Activated CD4-positive, alpha-beta T cell treated with anti-CD3 and anti-CD28 coated beads, Interleukin-2, amount 10 ng/mL, durations not matched to agents 24 days and 14 days (primary cell): ENCODE results near the gene UMPS. TPM values are rescaled to one million over a fixed set of nuclear protein-coding genes. Genes with fewer than 3 reads are reported as not detected.
"Not testable (repeated sequence)": the region's sequence is repeated elsewhere in the genome, so short reads cannot be mapped to it uniquely, and the experiment has no call there.

Experiments used
- DNase-seq: peaks from one replicate; pipeline ENCODE4 v3.0.0; 2022
- H3K27ac Mint-ChIP-seq: one replicate; pipeline ENCODE4 v1.8.0; 2022; ENCODE audit warnings: mild to moderate bottlenecking, mixed read lengths
- H3K27me3 Mint-ChIP-seq: one replicate; pipeline ENCODE4 v1.8.0; 2022; ENCODE audit warnings: mixed read lengths
- H3K36me3 Mint-ChIP-seq: one replicate; pipeline ENCODE4 v1.8.0; 2022; ENCODE audit warnings: low read depth, mild to moderate bottlenecking, mixed read lengths
- H3K4me1 Mint-ChIP-seq: one replicate; pipeline ENCODE4 v1.8.0; 2021; ENCODE audit warnings: mixed read lengths
- H3K4me3 Mint-ChIP-seq: one replicate; pipeline ENCODE4 v1.8.0; 2022; ENCODE audit warnings: mild to moderate bottlenecking, moderate library complexity, mixed read lengths
- H3K9me3 Mint-ChIP-seq: one replicate; pipeline ENCODE4 v1.8.0; 2021; ENCODE audit warnings: mixed read lengths
- intact Hi-C: fragments of 100-400 bp; cut with micrococcal nuclease; formaldehyde crosslinking; loops from one replicate; pipeline ENCODE4 v1.15.1; 2023
- total RNA-seq: library from RNA; stranded (reverse); gene quantifications from 2 replicates; pipeline ENCODE4 v1.2.3, GENCODE V29; 2022

UMPS gene
- total RNA-seq, 1 donor from 2014 or later, result 54.5 TPM

- intact Hi-C loops, result no loop called here
- H3K27ac Mint-ChIP-seq, result no peak overlapping the region
- no peaks in the 10 kb centered on the region for H3K36me3 Mint-ChIP-seq
Measured at GRCh38 chr3:124781476-124782376, 51.5 kb downstream of the UMPS start.

GRCh38 chr3:124782377-124782712 is 52.1 kb downstream of the UMPS start:
- DNase-seq, H3K4me3 Mint-ChIP-seq, H3K9me3 Mint-ChIP-seq, intact Hi-C loops, H3K36me3 Mint-ChIP-seq, H3K27me3 Mint-ChIP-seq, H3K27ac Mint-ChIP-seq: not testable (repeated sequence)
- H3K4me1 Mint-ChIP-seq, result peaks cover 20% of the 10 kb centered on the region

More at GRCh38 chr3:124781476-124782376, 51.5 kb downstream of the UMPS start:
- H3K4me3 Mint-ChIP-seq, result no peak overlapping the region
- DNase-seq, result no peak
- peaks cover 16% of the 10 kb centered on the region for H3K4me1 Mint-ChIP-seq
- H3K27me3 Mint-ChIP-seq, result peaks cover 3% of the 10 kb centered on the region
- no peaks in the 10 kb centered on the region for H3K9me3 Mint-ChIP-seq

GRCh38 chr3:124783696-124784095 is 53.4 kb downstream of the UMPS start:
- Mint-ChIP-seq H3K36me3 (no peaks in the 10 kb centered on the region), H3K9me3 (no peaks in the 10 kb centered on the region), H3K4me3 (no peak overlapping the region), H3K27me3 (peaks cover 3% of the 10 kb centered on the region), H3K27ac (no peak overlapping the region), H3K4me1 (peaks cover 22% of the 10 kb centered on the region)
- no peak for DNase-seq
- intact Hi-C loops, result no loop called here

- no peak for DNase-seq
- H3K4me1 Mint-ChIP-seq, result peaks cover 22% of the 10 kb centered on the region
- peaks cover 3% of the 10 kb centered on the region for H3K27me3 Mint-ChIP-seq
- no peak overlapping the region for H3K27ac Mint-ChIP-seq
- no peaks in the 10 kb centered on the region for H3K36me3 Mint-ChIP-seq
- H3K9me3 Mint-ChIP-seq, result no peaks in the 10 kb centered on the region
- H3K4me3 Mint-ChIP-seq, result no peak overlapping the region
- intact Hi-C loops, result loop anchor here (5.0 kb wide), 1 partner anchor 102 kb away; the partner anchor contains the start of gene ITGB5
Measured at GRCh38 chr3:124784686-124785382, 54.6 kb downstream of the UMPS start.

GRCh38 chr3:124785973-124786372 is 55.7 kb downstream of the UMPS start:
- Mint-ChIP-seq H3K36me3 (no peaks in the 10 kb centered on the region), H3K9me3 (no peaks in the 10 kb centered on the region), H3K27me3 (peaks cover 3% of the 10 kb centered on the region), H3K27ac (no peak overlapping the region), H3K4me1 (peaks cover 16% of the 10 kb centered on the region), H3K4me3 (no peak overlapping the region)
- no peak for DNase-seq
- intact Hi-C loops, result loop anchor here (5.0 kb wide), 1 partner anchor 101 kb away; the partner anchor contains the start of gene ITGB5

GRCh38 chr3:124786511-124787241 is 56.4 kb downstream of the UMPS start:
- H3K36me3 Mint-ChIP-seq, result no peaks in the 10 kb centered on the region
- H3K27me3 Mint-ChIP-seq, result peaks cover 1% of the 10 kb centered on the region
- no peak overlapping the region for H3K4me3 Mint-ChIP-seq
- H3K4me1 Mint-ChIP-seq, result peaks cover 13% of the 10 kb centered on the region
- H3K9me3 Mint-ChIP-seq, result no peaks in the 10 kb centered on the region
- H3K27ac Mint-ChIP-seq, result peak overlapping the region; percentile 34
- intact Hi-C loops, result loop anchor here (5.0 kb wide), 1 partner anchor 101 kb away; the partner anchor contains the start of gene ITGB5
- DNase-seq, result no peak

GRCh38 chr3:124787476-124788195 is 57.4 kb downstream of the UMPS start:
- Mint-ChIP-seq H3K4me3 (no peak overlapping the region), H3K27me3 (peaks cover 4% of the 10 kb centered on the region)

GRCh38 chr3:124788254-124788745 is 58.0 kb downstream of the UMPS start:
- Mint-ChIP-seq H3K27me3 (peaks cover 8% of the 10 kb centered on the region), H3K27ac (no peak overlapping the region), H3K9me3 (no peaks in the 10 kb centered on the region), H3K4me1 (peaks cover 15% of the 10 kb centered on the region), H3K36me3 (no peaks in the 10 kb centered on the region), H3K4me3 (no peak overlapping the region)
- DNase-seq, result no peak
- intact Hi-C loops, result loop anchor here (5.0 kb wide), 1 partner anchor 99 kb away; the partner anchor contains the start of gene ITGB5

More at GRCh38 chr3:124787476-124788195, 57.4 kb downstream of the UMPS start:
- Mint-ChIP-seq H3K27ac (no peak overlapping the region), H3K4me1 (peaks cover 15% of the 10 kb centered on the region), H3K9me3 (no peaks in the 10 kb centered on the region), H3K36me3 (no peaks in the 10 kb centered on the region)
- intact Hi-C loops, result loop anchor here (5.0 kb wide), 1 partner anchor 100 kb away; the partner anchor contains the start of gene ITGB5
- no peak for DNase-seq

GRCh38 chr3:124789103-124789502 is 58.9 kb downstream of the UMPS start:
- peaks cover 15% of the 10 kb centered on the region for H3K4me1 Mint-ChIP-seq
- H3K4me3 Mint-ChIP-seq, H3K27me3 Mint-ChIP-seq, DNase-seq, H3K9me3 Mint-ChIP-seq, H3K36me3 Mint-ChIP-seq, H3K27ac Mint-ChIP-seq: not testable (repeated sequence)
- intact Hi-C loops, result loop anchor here (5.0 kb wide), 1 partner anchor 98 kb away; the partner anchor contains the start of gene ITGB5

- Mint-ChIP-seq H3K4me1 (peaks cover 13% of the 10 kb centered on the region), H3K27ac (no peak overlapping the region), H3K36me3 (no peaks in the 10 kb centered on the region), H3K27me3 (peaks cover 8% of the 10 kb centered on the region), H3K4me3 (no peak overlapping the region), H3K9me3 (no peaks in the 10 kb centered on the region)
- no peak for DNase-seq
- intact Hi-C loops, result no loop called here
Measured at GRCh38 chr3:124791142-124791541, 60.9 kb downstream of the UMPS start.

GRCh38 chr3:124791639-124792151 is 61.4 kb downstream of the UMPS start:
- DNase-seq, result no peak
- no peaks in the 10 kb centered on the region for H3K9me3 Mint-ChIP-seq
- H3K27me3 Mint-ChIP-seq, result peaks cover 8% of the 10 kb centered on the region
- intact Hi-C loops, result no loop called here
- no peak overlapping the region for H3K4me3 Mint-ChIP-seq
- H3K27ac Mint-ChIP-seq, result no peak overlapping the region
- peaks cover 9% of the 10 kb centered on the region for H3K4me1 Mint-ChIP-seq
- no peaks in the 10 kb centered on the region for H3K36me3 Mint-ChIP-seq

GRCh38 chr3:124792341-124793040 is 62.2 kb downstream of the UMPS start:
- Mint-ChIP-seq H3K36me3 (no peaks in the 10 kb centered on the region), H3K27ac (no peak overlapping the region), H3K9me3 (no peaks in the 10 kb centered on the region), H3K4me3 (no peak overlapping the region), H3K4me1 (peaks cover 3% of the 10 kb centered on the region), H3K27me3 (peaks cover 8% of the 10 kb centered on the region)
- intact Hi-C loops, result no loop called here
- no peak for DNase-seq
